HT1080 (cell line): Measurements from ENCODE around the gene CREG1. TPM values are rescaled to one million over a fixed set of nuclear protein-coding genes. Genes with fewer than 3 reads are reported as not detected.

Experiments used
- DNase-seq: peaks from one replicate; pipeline ENCODE4 v3.0.0-alpha.2; 2015; ENCODE audit warnings: low read depth
- total RNA-seq: library from RNA; depleted of rRNA; stranded (reverse); fragments of >200 nt; shearing (Covaris generic); gene quantifications from 2 replicates; pipeline ENCODE4 v1.2.3, GENCODE V29; 2014; rRNA removed

CREG1 gene
- total RNA-seq, 1 experiment from 2014 or later = 31.9 TPM

DNA sequence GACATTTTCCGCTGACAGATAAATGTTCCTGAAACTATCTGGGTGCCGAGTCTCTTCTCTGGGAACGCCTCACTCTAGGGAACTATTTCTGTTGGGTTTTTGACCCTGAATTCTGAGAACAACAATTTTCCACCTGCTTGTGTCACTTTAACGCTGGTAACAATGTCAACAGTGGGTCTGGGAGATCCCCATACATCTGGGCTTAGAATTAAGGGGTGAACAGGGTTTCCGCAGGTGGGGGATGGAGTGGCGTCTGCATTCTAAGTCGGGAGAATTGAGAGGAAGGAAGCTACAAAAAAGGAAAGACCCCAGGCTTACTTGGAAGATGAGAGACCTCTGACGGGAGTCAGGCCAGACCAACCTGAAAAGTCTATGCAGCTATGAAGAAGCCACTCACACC, 44.0 kb downstream of the CREG1 start:
- no peak for DNase-seq

DNA sequence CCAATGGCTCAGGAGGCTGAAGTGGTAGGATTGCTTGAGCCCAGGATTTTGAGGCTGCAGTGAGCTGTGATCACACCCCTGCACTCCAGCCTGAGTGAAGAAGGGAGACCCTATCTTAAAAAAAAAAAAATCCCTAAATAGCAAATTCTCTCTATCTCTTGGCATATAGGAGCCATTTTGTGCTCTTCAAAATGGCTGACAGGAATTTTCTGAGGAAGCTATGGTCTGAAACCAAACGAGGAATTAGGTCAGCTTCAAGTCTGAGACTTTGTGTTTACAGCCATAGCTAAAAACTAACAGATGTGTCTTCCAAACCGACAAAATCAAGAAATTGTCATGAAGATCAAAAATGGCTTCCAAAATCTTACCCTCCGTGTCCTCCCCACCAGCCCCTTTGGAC, 45.8 kb downstream of the CREG1 start:
- DNase-seq = no peak

DNA sequence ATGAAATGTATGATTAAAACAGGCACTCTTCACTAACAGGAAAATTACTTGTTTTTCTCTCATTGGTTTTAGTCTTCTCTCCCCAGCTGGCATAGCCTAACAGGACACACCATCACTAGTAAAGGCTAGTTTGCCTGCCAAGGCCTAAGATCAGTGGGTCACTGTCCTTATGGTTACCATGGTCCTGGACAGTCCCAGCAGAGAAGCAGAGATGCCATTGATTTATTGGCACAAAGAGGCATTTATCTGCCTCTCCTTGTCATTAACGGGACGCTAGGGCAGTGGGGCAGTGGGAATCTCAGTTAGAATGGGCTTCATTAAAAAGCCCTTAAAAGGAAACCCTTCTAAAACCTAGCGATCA, 49.1 kb downstream of the CREG1 start:
- DNase-seq = no peak

DNA sequence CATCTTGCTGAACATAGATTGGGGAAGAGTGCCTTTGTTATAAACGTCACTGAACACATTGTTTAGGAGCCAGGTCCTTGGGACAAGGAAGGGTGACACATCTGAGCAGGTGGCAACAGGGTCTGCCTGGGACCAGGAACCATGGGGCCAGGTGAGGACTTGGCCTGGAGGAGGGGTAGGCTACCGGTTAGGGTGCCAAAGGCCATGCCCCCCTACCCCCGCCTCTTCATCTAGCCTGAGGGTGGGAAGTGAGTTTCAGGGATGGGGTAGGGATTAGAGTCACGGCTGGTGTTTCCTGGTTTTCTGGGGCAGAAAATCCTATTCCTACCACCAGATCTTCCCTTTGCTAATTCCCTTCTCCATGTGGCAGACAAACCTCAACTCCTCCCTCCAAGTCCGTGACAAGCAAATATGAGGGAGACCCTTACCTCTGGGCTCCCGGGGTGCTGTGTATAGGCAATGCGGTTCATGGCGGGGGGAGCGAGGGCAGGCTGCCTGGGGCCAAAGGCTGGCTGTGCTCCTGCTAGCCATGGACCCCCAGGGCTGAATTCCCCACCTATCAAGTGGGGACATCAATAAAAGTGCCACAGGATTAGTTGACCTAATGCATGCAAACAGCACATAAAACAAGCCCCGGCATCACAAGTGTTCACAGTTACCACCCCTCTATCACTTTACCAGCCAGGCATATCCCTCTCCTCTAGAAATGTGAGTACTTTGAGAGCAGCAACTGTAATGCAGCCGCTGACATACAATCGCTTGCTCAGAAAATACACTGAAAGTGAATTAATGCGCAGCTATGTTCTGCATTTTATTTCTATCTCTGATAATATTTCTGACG, 49.7 kb downstream of the CREG1 start:
- DNase-seq = no peak

DNA sequence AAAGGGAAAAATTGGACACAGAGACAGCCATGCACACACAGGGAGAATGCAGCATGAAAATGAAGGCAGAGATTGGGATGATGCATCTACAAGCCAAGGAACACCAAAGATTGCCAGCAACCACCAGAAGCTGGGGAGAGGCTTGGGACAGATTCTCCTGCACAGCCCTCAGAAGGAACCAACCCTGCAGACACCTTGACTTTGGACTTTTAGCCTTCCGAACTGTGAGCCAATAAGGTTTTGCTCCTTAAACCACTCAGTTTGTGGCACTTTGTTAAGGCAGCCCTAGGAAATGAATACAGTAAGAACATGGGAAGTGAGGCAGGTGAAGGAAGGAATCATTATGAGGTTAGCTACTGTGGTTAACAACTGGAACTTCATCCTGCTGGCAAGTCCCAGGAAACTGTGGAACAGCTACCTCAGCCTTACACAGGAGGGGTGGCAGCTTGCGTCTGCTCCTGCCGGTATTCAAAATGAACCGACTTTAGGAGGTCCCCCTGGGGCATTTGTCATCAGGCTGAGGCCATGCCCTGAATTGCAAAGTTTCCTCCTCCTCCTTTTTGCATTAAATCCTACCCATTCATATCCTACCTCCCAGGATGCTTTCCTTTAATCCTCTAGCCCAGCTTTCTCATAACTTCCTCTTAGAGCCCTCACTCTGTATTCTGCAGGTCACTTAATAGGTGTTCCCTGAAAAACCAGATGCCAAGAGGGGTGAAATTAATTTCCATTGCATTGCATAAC, 50.7 kb downstream of the CREG1 start:
- no peak for DNase-seq

DNA sequence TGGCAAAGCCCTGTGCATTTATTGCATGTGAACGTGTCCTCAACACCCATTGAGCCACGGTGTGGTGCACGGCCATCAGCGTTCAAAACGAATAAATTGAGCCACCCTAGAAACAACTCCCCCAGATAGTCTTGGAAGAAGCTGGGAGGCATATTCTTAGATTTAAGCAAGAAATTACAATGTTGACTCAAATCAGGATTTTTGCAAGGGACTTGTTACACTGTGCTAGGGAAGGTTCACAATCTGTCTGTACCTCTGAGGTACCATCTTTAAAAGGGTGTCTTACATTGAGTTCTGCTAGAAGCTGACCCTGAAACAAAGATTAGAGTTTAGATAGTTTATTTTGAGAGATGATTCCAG, 51.4 kb downstream of the CREG1 start:
- DNase-seq = no peak

DNA sequence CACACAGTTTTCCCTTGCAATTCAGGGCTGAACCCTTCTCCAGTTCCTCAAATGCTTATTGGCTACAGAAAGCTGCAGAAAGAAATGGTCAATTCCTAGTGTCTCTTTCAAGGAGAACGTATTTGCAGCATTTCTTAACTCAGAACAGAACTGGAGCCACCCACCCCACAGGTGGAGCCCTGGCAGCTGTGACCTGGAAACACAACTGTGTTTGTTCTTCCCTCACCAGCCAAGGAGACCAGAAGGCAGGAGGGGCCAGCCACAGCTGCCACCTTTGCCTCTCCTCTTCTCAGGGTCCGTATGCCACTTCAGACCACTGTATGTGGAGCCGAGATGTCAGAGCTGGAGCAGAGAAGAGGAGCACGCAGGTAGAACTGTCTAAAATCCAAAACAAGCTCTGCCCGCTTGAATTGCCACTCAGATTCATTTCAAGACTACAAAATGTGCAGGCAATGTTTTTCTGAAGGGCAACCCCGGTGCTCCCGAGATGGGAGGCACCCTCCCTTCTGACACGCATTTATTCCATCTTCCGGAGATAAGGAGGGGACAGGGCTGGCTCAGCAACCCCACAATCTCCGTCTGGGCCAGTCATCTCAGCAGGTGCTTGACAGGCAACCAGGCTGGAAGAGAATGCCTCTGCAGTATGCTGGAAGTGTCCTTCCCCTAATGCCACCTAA, 51.9 kb downstream of the CREG1 start:
- no peak for DNase-seq

DNA sequence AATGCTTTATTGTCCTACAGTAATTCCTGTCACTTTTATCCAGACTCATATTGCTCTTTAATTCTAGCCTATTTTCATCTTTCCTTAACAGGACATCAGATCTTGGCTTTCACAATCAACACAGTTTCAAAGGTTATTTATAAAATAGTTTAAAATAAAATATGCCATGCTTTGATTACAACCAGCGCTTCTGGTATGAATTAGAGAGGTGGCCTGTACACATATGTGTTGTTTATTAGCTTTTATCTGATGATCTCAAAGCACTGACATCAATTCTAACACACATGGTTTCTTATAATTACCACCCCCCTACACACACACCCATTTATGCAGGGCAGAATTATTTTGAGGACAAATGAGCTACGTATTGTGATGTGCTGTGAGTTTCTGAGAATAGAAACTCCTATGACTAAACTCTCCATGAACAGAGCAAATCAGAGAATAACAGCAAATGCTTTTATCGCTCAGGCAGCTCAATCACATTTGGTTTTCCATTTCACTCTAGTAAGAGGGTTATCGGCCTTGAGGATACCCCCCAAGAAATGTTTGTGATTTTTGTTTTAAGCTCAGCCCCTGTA, 53.2 kb downstream of the CREG1 start:
- DNase-seq = no peak

DNA sequence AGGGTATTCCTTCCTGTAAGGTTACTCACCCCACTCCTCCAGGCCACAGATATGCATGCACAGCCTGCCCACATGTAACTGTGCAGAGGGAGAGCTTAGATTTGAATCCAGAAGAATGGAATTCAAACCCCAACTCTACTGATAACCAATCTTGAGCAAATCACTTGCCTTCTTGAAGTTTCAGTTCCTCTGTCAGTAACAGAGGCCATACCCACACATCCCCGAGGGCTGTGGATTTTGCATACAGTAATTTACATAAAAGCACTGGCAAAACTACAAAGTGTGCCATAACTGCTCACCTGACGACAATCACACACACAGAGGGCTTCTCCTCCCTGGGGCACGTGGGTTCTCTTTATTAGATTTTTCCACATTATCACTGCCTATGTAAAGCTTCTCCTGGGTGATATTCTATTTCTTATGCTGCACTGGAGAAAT, 53.9 kb downstream of the CREG1 start:
- DNase-seq = no peak

DNA sequence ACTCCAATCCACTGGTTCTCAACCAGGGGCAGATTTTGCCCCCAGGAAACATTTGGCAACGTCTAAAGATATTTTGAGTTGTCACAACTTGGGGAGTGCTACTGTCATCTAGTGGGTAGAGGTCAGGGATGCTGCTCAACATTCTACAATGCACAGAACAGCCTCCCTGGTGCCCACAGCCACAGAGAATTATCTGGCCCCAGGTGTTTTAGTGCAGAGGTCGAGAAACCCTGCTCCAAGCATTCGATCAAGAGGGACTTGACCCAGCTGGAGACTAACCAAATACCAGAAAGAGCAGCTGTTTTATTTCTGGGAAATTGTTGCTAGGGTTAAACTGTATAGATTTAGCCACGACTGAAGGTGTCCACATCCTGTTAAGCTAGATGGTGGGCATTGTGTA, 54.5 kb downstream of the CREG1 start:
- no peak for DNase-seq

DNA sequence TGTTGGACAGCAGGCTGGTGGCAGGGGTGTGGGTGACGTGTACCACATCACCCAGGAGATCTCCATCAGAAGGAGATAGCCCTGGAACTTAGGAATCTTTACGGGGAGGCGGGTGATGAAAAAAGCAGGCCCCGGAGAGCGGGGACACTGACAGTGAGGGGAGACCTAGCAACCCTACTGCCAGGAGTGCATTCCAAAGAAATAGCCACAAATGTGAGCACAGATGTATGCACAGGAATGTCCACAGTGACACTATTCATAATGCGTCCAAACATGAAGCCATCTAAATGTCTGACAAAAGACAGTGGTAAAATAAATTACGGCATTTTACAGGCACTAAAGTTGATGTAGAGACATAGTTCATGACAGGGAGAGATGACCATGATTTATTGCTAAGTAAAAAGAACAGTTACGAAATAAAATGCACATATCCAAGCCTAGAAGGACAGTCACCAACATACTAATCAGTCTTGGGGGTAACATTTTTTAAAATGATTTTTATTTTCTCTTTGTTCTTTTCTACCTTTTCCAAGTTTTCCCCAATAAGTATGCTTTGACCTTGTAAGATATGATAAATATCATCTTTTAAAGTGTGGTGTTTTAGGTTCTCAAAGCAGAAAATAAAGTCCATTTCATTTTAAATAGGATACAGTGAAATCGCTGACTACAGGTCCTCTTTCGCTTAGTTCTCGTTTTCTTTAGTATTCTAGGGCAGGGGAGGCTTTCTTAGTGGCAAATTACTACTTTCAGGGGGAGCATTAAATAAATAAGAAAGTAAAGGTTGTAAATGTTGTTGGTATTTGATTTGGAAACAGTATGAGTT, 56.6 kb downstream of the CREG1 start:
- DNase-seq = no peak

DNA sequence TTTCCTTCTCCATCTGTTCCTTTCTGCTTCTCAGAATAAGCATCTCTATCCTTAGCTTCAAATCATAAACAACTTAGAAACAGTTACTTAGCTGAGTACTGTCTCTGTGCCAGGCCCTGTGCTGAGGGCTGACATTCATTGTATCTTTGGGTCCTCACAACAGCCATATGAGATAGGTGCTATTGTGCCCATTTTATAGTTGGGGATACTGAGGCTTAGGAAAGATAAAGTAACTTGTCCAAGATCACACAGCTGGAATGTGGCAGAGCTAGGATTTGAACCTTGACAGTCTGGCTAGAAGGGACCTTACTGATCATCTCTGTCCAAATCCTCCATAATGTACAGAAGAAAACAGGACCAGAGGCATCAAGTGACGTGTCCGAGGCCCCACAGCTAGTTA, 60.2 kb downstream of the CREG1 start:
- DNase-seq = no peak

DNA sequence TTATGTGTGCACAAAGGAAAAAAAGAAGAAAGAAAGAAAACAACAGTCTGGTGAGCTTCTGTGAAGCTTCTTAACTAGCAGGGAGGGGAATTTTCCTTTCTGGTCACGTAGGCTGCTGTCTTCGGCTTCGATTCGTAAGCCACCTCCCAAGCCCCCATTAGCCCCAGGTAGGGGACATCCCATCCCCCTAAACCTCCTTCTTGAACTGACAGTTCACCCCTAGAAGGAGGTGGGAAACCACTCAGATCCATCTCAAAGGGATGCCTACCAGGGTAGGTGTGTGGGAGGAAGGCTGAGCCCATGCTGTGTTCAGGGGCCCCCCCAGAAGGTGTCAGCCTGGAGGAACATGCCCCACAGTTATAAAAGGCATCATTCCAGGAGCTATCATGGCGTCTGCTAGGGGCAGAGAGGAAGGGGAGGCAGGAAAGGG, 61.1 kb downstream of the CREG1 start:
- no peak for DNase-seq

DNA sequence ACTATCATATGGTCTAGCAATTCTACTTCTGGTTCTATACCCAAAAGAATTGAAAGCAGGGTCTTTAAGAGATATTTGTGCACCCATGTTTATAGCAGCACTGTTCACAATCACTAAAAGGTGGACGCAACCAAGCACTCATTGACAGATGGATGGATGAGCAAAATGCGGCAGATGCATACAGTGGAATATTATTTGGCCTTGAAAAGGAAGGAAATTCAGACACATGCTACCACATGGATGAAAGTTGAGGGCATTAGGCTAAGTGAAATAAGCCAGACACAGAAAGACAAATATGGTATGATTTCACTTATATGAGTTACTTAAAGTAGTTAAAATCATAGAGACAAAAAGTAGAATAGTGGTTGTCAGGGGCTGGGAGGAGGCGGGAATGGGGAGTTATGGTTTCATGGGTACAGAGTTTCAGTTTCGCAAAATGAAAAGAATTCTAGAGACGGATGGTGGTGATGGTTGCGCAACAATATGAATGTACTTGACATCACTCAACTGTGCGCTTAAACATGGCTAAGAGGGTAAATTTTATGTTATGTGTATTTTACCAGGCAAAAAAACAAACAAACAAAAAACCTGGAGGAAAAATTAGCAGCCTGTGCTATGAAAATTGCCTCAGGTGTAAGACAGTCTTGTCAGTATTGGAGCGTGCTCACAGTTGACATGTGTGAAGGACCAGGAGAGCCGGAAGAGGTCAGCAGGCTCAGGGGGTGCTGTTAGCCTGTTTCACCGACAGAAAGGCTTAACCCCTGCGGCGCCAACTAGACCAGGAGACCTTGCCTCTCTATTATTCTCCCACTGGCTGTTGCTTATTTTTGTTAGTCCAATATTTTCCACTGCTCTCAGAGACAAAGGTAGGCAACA, 61.7 kb downstream of the CREG1 start:
- DNase-seq = no peak

Other genes starting within 250 kb of the CREG1 start
- gene CD247, start 35.2 kb downstream of the CREG1 start, total RNA-seq = 0.18 TPM in 1 of 2 replicates, not detected in the other
- gene RCSD1, start 76.5 kb upstream of the CREG1 start, total RNA-seq = not detected in 2 replicates
- gene MPZL1, start 168.2 kb upstream of the CREG1 start, total RNA-seq = 67.6 and 70.0 TPM in 2 replicates